ENCODE results near the gene ODAD3. TPM values are rescaled to one million over a fixed set of nuclear protein-coding genes. Genes with fewer than 3 reads are reported as not detected.
"Not testable (repeated sequence)": the region's sequence is repeated elsewhere in the genome, so short reads cannot be mapped to it uniquely, and the experiment has no call there.

ODAD3 gene
- total and polyA plus RNA-seq, 4 donors = 0.79 to 7.1 (median 5.3) TPM

GRCh38 chr19:11390359-11390758 lies 44.6 kb downstream of the ODAD3 start:
- H3K36me3 ChIP-seq (ENCODE audit: control insufficient read depth, insufficient read depth, low read length) = no peaks in the 10 kb centered on the region
- no peak overlapping the region for H3K4me3 ChIP-seq (ENCODE audit: low read depth, low read length)
- H3K27ac ChIP-seq (ENCODE audit: low read depth, low read length) = no peak overlapping the region
- H3K27me3 ChIP-seq (ENCODE audit: control insufficient read depth, insufficient read depth, low read length) = no peaks in the 10 kb centered on the region
- no peak for DNase-seq (ENCODE audit: low read depth in 4 of 6, low spot score in 6 of 6)
- H3K9me3 ChIP-seq (ENCODE audit: control insufficient read depth, insufficient read depth, low read length) = no peaks in the 10 kb centered on the region
- no CpG with 5 or more reads among the region's 2 CpGs for WGBS (ENCODE audit: insufficient coverage)
- H3K4me1 ChIP-seq (ENCODE audit: control insufficient read depth, insufficient read depth, low read length) = no peaks in the 10 kb centered on the region

DNA sequence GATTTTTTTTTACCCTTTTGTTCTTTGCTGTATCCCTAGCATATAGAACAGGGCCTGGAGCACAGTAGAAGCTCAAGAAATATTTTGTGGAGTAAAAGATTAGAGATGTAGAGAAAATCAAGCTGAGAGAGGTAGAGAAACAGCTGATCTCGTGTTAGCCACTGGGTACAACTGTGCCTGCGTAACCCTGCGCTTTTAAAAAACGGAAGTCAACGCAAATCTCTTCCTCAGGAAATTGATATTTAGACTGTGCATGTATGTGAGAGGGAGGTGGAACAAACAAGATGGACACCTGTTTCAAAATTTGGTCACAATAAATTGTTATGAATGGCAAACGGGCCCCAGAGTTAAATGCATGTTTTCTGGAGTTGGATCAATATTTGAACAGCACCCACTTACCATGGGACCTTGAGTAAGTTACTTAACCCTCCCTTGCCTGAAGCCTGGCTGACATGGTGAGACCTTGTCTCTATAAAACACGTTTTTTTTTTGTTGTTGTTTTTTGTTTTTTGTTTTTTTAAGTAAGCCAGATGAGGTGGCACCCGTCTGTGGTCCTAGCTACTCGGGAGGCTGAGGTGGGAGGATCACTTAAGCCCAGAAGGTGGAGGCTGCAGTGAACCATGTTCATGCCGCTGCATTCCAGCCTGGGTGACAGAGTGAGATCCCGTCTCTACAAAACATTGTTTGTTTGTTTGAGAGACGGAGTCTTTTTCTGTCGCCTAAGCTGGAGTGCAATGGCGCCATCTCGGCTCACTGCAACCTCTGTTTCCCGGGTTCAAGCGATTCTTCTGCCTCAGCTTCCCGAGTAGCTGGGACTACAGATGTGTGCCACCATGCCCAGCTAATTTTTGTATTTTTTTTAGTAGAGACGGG lies 47.5 kb downstream of the ODAD3 start:
- H3K27ac ChIP-seq (ENCODE audit: low read depth, low read length) = no peak overlapping the region
- WGBS (ENCODE audit: insufficient coverage) = 88% methylated on average over 11 of the region's 19 CpGs
- peaks cover 21% of the 10 kb centered on the region for H3K27me3 ChIP-seq (ENCODE audit: control insufficient read depth, insufficient read depth, low read length)
- H3K4me1 ChIP-seq (ENCODE audit: control insufficient read depth, insufficient read depth, low read length) = peaks cover 21% of the 10 kb centered on the region
- H3K4me3 ChIP-seq (ENCODE audit: low read depth, low read length) = no peak overlapping the region
- H3K9me3 ChIP-seq (ENCODE audit: control insufficient read depth, insufficient read depth, low read length) = no peaks in the 10 kb centered on the region
- H3K36me3 ChIP-seq (ENCODE audit: control insufficient read depth, insufficient read depth, low read length) = no peaks in the 10 kb centered on the region
- no peak for DNase-seq (ENCODE audit: low read depth in 4 of 6, low spot score in 6 of 6)

DNA sequence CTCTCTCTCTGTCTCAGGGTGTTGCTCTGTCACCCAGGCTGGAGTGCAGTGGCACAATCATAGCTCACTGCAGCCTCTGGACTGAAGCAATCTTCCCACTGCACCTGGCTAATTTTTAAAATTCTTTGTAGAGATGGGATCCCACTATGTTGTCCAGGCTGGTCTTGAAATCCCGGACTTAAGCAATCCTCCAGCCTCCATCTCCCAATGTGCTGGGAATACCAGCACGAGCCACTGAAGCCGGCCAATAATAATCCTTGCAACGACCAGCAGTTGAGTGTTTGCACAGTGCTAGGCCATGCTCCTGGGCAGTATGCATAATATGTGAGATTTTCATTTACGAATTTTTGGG lies 50.2 kb downstream of the ODAD3 start:
- no peak overlapping the region for H3K27ac ChIP-seq (ENCODE audit: low read depth, low read length)
- no peak overlapping the region for H3K4me3 ChIP-seq (ENCODE audit: low read depth, low read length)
- no peaks in the 10 kb centered on the region for H3K9me3 ChIP-seq (ENCODE audit: control insufficient read depth, insufficient read depth, low read length)
- no peaks in the 10 kb centered on the region for H3K36me3 ChIP-seq (ENCODE audit: control insufficient read depth, insufficient read depth, low read length)
- H3K27me3 ChIP-seq (ENCODE audit: control insufficient read depth, insufficient read depth, low read length) = peaks cover 32% of the 10 kb centered on the region
- H3K4me1 ChIP-seq (ENCODE audit: control insufficient read depth, insufficient read depth, low read length) = peaks cover 37% of the 10 kb centered on the region
- DNase-seq (ENCODE audit: low read depth in 4 of 6, low spot score in 6 of 6) = no peak
- WGBS (ENCODE audit: insufficient coverage) = 100% methylated on average over 2 of the region's 5 CpGs

DNA sequence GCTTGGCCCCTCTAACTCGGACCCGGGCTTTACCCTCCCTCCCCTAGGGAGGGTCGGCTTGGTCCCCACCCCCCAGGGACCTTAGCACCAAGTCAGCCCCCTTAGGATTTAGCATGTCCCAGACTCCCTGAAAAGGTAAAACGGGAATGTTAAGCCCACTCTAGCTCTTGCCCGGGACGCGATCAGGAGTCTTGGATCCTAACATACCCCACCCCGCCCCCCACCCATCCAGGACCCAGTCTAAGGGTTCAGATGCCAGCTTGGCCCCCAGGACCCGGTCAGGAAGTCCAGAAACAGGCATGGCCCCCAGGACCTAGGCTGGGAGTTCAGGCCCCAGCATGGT lies 51.2 kb downstream of the ODAD3 start:
- Histone ChIP-seq H3K4me1 (ENCODE audit: control insufficient read depth, insufficient read depth, low read length) (peaks cover 37% of the 10 kb centered on the region), H3K4me3 (ENCODE audit: low read depth, low read length) (peak overlapping the region; percentile 26), H3K36me3 (ENCODE audit: control insufficient read depth, insufficient read depth, low read length) (no peaks in the 10 kb centered on the region), H3K9me3 (ENCODE audit: control insufficient read depth, insufficient read depth, low read length) (no peaks in the 10 kb centered on the region), H3K27me3 (ENCODE audit: control insufficient read depth, insufficient read depth, low read length) (peaks cover 32% of the 10 kb centered on the region), H3K27ac (ENCODE audit: low read depth, low read length) (no peak overlapping the region)
- 0% methylated on average over 7 of the region's 9 CpGs for WGBS (ENCODE audit: insufficient coverage)
- DNase-seq (ENCODE audit: low read depth in 4 of 6, low spot score in 6 of 6) = no peak

DNA sequence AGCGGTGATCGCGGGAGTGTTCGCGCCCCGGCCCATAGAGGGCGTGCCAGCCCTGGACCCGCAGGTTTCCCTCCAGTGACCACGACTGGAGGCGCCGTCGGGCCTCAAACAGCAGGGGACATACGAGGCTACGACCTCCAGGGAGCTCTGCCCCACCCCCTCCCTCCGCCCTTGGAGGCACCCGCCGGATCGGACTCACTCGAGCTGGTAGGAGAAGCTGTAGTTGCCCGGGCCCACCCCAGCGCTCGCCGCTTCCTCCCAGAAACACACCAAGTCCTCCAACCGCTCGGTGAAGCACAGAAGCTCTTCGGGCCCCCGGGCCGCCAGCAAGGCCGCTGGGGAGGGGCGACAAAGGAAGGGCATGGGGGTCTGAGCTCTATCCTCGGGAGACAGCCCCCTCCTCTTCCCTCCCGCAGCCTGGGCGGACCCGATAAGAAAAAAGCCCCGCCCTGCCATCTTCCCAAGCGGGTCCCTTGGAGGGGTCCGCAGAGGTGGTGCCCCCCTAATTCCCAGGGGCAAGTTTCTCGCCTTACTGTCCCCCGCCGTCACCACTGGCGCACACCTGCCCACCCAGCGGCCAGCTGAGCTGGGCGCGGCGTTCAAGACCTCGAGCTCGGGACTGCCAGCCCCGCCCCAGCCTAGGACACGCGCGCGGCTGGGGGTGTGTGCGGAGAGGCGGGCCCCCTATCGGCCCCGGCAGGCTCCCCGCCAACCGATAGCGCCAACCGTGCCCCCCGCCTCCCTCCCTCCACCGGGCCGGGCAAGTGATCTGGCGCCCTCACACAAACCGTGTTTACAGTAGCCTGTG lies 51.8 kb downstream of the ODAD3 start:
- H3K27me3 ChIP-seq (ENCODE audit: control insufficient read depth, insufficient read depth, low read length) = peaks cover 32% of the 10 kb centered on the region
- no peak for DNase-seq (ENCODE audit: low read depth in 4 of 6, low spot score in 6 of 6)
- H3K9me3 ChIP-seq (ENCODE audit: control insufficient read depth, insufficient read depth, low read length) = no peaks in the 10 kb centered on the region
- peaks cover 5% of the 10 kb centered on the region for H3K36me3 ChIP-seq (ENCODE audit: control insufficient read depth, insufficient read depth, low read length)
- WGBS (ENCODE audit: insufficient coverage) = under 1% methylated on average over 55 of the region's 65 CpGs
- no peak overlapping the region for H3K27ac ChIP-seq (ENCODE audit: low read depth, low read length)
- peak overlapping the region; percentile 13 for H3K4me3 ChIP-seq (ENCODE audit: low read depth, low read length)
- peaks cover 42% of the 10 kb centered on the region for H3K4me1 ChIP-seq (ENCODE audit: control insufficient read depth, insufficient read depth, low read length)

- H3K27ac ChIP-seq (ENCODE audit: low read depth, low read length) = peak overlapping the region; percentile 86
- H3K4me3 ChIP-seq (ENCODE audit: low read depth, low read length) = peak overlapping the region; percentile 82
- WGBS (ENCODE audit: insufficient coverage) = under 1% methylated on average over 54 of the region's 54 CpGs
- H3K9me3 ChIP-seq (ENCODE audit: control insufficient read depth, insufficient read depth, low read length) = no peaks in the 10 kb centered on the region
- H3K4me1 ChIP-seq (ENCODE audit: control insufficient read depth, insufficient read depth, low read length) = peaks cover 46% of the 10 kb centered on the region
- H3K27me3 ChIP-seq (ENCODE audit: control insufficient read depth, insufficient read depth, low read length) = peaks cover 32% of the 10 kb centered on the region
- H3K36me3 ChIP-seq (ENCODE audit: control insufficient read depth, insufficient read depth, low read length) = peaks cover 15% of the 10 kb centered on the region
- peak; percentile 92 to 99 (median 96) for DNase-seq (ENCODE audit: low read depth in 4 of 6, low spot score in 6 of 6)
These were observed 54.0 kb downstream of the ODAD3 start for GRCh38 chr19:11380653-11381537.

GRCh38 chr19:11379857-11380350 lies 55.0 kb downstream of the ODAD3 start:
- peaks cover 56% of the 10 kb centered on the region for H3K4me1 ChIP-seq (ENCODE audit: control insufficient read depth, insufficient read depth, low read length)
- H3K27ac ChIP-seq (ENCODE audit: low read depth, low read length) = no peak overlapping the region
- H3K27me3 ChIP-seq (ENCODE audit: control insufficient read depth, insufficient read depth, low read length) = peaks cover 32% of the 10 kb centered on the region
- DNase-seq (ENCODE audit: low read depth in 4 of 6, low spot score in 6 of 6) = no peak
- no peaks in the 10 kb centered on the region for H3K9me3 ChIP-seq (ENCODE audit: control insufficient read depth, insufficient read depth, low read length)
- peaks cover 21% of the 10 kb centered on the region for H3K36me3 ChIP-seq (ENCODE audit: control insufficient read depth, insufficient read depth, low read length)
- 87% methylated on average over 6 of the region's 7 CpGs for WGBS (ENCODE audit: insufficient coverage)
- peak overlapping the region; percentile 82 for H3K4me3 ChIP-seq (ENCODE audit: low read depth, low read length)

DNA sequence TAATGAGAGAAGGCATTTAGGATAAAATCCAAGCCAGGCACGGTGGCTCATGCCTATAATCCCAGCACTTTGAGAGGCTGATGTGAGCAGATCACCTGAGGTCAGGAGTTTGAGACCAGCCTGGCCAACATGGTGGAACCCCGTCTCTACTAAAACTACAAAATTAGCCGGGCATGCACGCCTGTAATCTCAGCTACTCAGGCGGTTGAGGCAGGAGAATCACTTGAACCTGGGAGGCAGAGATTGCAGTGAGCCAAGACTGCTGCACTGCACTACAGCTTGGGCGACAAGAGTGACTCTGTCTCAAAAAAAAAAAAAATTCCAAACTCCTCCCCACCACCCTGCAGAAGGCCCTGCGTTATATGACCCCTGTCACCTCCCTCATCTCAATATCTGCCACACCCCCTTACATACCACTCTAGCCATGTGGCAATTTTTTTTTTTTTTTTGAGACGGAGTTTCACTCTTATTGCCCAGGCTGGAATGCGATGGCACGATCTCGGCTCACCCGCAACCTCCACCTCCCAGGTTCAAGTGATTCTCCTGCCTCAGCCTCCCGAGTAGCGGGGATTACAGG lies 55.6 kb downstream of the ODAD3 start:
- 72% methylated on average over 2 of the region's 14 CpGs for WGBS (ENCODE audit: insufficient coverage)
- Histone ChIP-seq H3K4me1 (ENCODE audit: control insufficient read depth, insufficient read depth, low read length) (peaks cover 57% of the 10 kb centered on the region), H3K27me3 (ENCODE audit: control insufficient read depth, insufficient read depth, low read length) (peaks cover 30% of the 10 kb centered on the region), H3K36me3 (ENCODE audit: control insufficient read depth, insufficient read depth, low read length) (peaks cover 21% of the 10 kb centered on the region)
- H3K4me3 ChIP-seq (ENCODE audit: low read depth, low read length); H3K9me3 ChIP-seq (ENCODE audit: control insufficient read depth, insufficient read depth, low read length); H3K27ac ChIP-seq (ENCODE audit: low read depth, low read length); DNase-seq (ENCODE audit: low read depth in 4 of 6, low spot score in 6 of 6): not testable (repeated sequence)
